ENCODE results near the gene HNRNPUL2.

HNRNPUL2 gene

GRCh38 chr11:62669420-62670161, 57.7 kb downstream of the HNRNPUL2 start:
- H3K79me2 ChIP-seq (ENCODE audit: control insufficient read depth, insufficient read depth, low read length, poor library complexity), result peaks cover 24% of the 10 kb centered on the region
- peaks cover 23% of the 10 kb centered on the region for H3K79me1 ChIP-seq (ENCODE audit: low read length)
- H3K4me2 ChIP-seq (ENCODE audit: low read length), result no peak overlapping the region
- no peak overlapping the region for H2BK12ac ChIP-seq (ENCODE audit: low read length)
- no peak overlapping the region for H3K14ac ChIP-seq (ENCODE audit: low read length)
- no peak overlapping the region for H2BK5ac ChIP-seq (ENCODE audit: low read depth, low read length, poor library complexity)
- no peak overlapping the region for H4K91ac ChIP-seq (ENCODE audit: low read depth, low read length)
- H3K4me3 ChIP-seq (ENCODE audit: low read depth, low read length), result no peak overlapping the region
- peaks cover 13 to 17% of the 10 kb centered on the region in 2 experiments for H3K4me1 ChIP-seq (ENCODE audit: control insufficient read depth in 1 of 2, insufficient read depth in 2 of 2, low read length in 2 of 2)
- H2AK5ac ChIP-seq (ENCODE audit: low read length), result no peak overlapping the region
- no peak overlapping the region for H4K8ac ChIP-seq (ENCODE audit: low read depth, low read length)
- no CpG with 5 or more reads among the region's 4 CpGs for WGBS (ENCODE audit: extremely low coverage, insufficient coverage, insufficient read length)
- no peaks in the 10 kb centered on the region for H3K27me3 ChIP-seq (ENCODE audit: insufficient read depth, low read length)
- no peak overlapping the region for H3K18ac ChIP-seq (ENCODE audit: low read length)
- peaks cover 14 to 20% of the 10 kb centered on the region in 2 experiments for H3K36me3 ChIP-seq (ENCODE audit: control insufficient read depth in 1 of 2, insufficient read depth in 2 of 2, low read length in 2 of 2)
- H2AFZ ChIP-seq (ENCODE audit: insufficient read depth, low read length, poor library complexity), result no peak overlapping the region
- no peak for DNase-seq
- H2BK120ac ChIP-seq (ENCODE audit: insufficient read depth, low read length, poor library complexity), result no peak overlapping the region
- H3K27ac ChIP-seq (ENCODE audit: low read depth, low read length), result no peak overlapping the region
- peak overlapping the region; percentile 8 for H4K12ac ChIP-seq (ENCODE audit: low read depth, low read length)
- H3K9ac ChIP-seq (ENCODE audit: low read length), result no peak overlapping the region
- H3K23ac ChIP-seq (ENCODE audit: low read length), result no peak overlapping the region
- no peaks in the 10 kb centered on the region for H3K9me3 ChIP-seq (ENCODE audit: insufficient read depth, low read depth, low read length)
- no peak overlapping the region for H3K4ac ChIP-seq (ENCODE audit: low read depth, low read length)

- Histone ChIP-seq H4K8ac (ENCODE audit: low read depth, low read length) (no peak overlapping the region), H3K9me3 (ENCODE audit: insufficient read depth, low read depth, low read length) (no peaks in the 10 kb centered on the region), H2BK5ac (ENCODE audit: low read depth, low read length, poor library complexity) (no peak overlapping the region), H3K27ac (ENCODE audit: low read depth, low read length) (no peak overlapping the region), H3K4me3 (ENCODE audit: low read depth, low read length) (no peak overlapping the region), H2BK12ac (ENCODE audit: low read length) (no peak overlapping the region), H3K4me2 (ENCODE audit: low read length) (no peak overlapping the region), H2AK5ac (ENCODE audit: low read length) (no peak overlapping the region), H3K27me3 (ENCODE audit: insufficient read depth, low read length) (no peaks in the 10 kb centered on the region), H4K91ac (ENCODE audit: low read depth, low read length) (no peak overlapping the region), H3K23ac (ENCODE audit: low read length) (no peak overlapping the region), H2AFZ (ENCODE audit: insufficient read depth, low read length, poor library complexity) (no peak overlapping the region), H3K79me1 (ENCODE audit: low read length) (peaks cover 23% of the 10 kb centered on the region), H4K12ac (ENCODE audit: low read depth, low read length) (no peak overlapping the region), H3K4me1 (ENCODE audit: control insufficient read depth in 1 of 2, insufficient read depth in 2 of 2, low read length in 2 of 2) (peaks cover 10 to 12% of the 10 kb centered on the region in 2 experiments), H3K14ac (ENCODE audit: low read length) (no peak overlapping the region), H3K79me2 (ENCODE audit: control insufficient read depth, insufficient read depth, low read length, poor library complexity) (peaks cover 24% of the 10 kb centered on the region), H3K36me3 (ENCODE audit: control insufficient read depth in 1 of 2, insufficient read depth in 2 of 2, low read length in 2 of 2) (peaks cover 11 to 24% of the 10 kb centered on the region in 2 experiments), H3K9ac (ENCODE audit: low read length) (no peak overlapping the region), H2BK120ac (ENCODE audit: insufficient read depth, low read length, poor library complexity) (no peak overlapping the region), H3K18ac (ENCODE audit: low read length) (no peak overlapping the region), H3K4ac (ENCODE audit: low read depth, low read length) (no peak overlapping the region)
- no peak for DNase-seq
- WGBS (ENCODE audit: extremely low coverage, insufficient coverage, insufficient read length), result no CpG with 5 or more reads among the region's 2 CpGs
Measured at GRCh38 chr11:62667460-62667859, 59.8 kb downstream of the HNRNPUL2 start.

DNA sequence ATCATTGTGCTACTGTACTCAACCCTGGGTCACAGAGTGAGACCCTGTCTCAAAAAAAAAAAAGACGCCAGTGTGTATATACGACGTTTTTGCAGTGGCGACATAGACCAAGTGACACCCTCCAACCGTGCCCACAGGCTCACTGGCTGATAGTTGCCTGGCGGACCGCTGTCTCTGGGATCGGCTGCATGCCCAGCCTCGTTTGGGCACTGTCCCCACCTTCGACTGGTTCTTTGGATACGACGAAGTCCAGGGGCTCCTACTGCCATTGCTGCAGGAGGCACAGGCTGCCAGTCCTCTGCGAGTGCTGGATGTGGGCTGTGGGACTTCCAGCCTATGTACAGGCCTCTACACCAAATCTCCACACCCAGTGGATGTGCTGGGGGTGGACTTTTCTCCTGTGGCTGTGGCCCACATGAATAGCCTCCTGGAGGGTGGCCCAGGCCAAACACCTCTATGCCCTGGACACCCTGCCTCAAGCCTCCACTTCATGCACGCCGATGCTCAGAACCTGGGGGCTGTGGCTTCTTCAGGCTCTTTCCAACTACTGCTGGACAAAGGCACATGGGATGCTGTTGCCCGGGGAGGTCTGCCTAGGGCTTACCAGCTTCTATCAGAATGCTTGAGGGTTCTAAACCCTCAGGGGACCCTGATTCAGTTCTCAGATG, 60.9 kb downstream of the HNRNPUL2 start:
- Histone ChIP-seq H3K18ac (ENCODE audit: low read length) (peak overlapping the region; percentile 49), H2BK5ac (ENCODE audit: low read depth, low read length, poor library complexity) (no peak overlapping the region), H3K27ac (ENCODE audit: low read depth, low read length) (no peak overlapping the region), H3K9me3 (ENCODE audit: insufficient read depth, low read depth, low read length) (no peaks in the 10 kb centered on the region), H4K91ac (ENCODE audit: low read depth, low read length) (peak overlapping the region; percentile 75), H3K4me2 (ENCODE audit: low read length) (peak overlapping the region; percentile 68), H3K14ac (ENCODE audit: low read length) (peak overlapping the region; percentile 87), H3K9ac (ENCODE audit: low read length) (no peak overlapping the region), H3K4me1 (ENCODE audit: control insufficient read depth in 1 of 2, insufficient read depth in 2 of 2, low read length in 2 of 2) (peaks cover 10% of the 10 kb centered on the region in 2 experiments), H3K79me1 (ENCODE audit: low read length) (peaks cover 16% of the 10 kb centered on the region), H3K4me3 (ENCODE audit: low read depth, low read length) (peak overlapping the region; percentile 23), H3K27me3 (ENCODE audit: insufficient read depth, low read length) (no peaks in the 10 kb centered on the region), H2AFZ (ENCODE audit: insufficient read depth, low read length, poor library complexity) (no peak overlapping the region), H4K8ac (ENCODE audit: low read depth, low read length) (no peak overlapping the region), H3K4ac (ENCODE audit: low read depth, low read length) (peak overlapping the region; percentile 93), H2BK120ac (ENCODE audit: insufficient read depth, low read length, poor library complexity) (no peak overlapping the region), H3K79me2 (ENCODE audit: control insufficient read depth, insufficient read depth, low read length, poor library complexity) (peaks cover 18% of the 10 kb centered on the region), H4K12ac (ENCODE audit: low read depth, low read length) (peak overlapping the region; percentile 0), H3K36me3 (ENCODE audit: control insufficient read depth in 1 of 2, insufficient read depth in 2 of 2, low read length in 2 of 2) (peaks cover 13 to 28% of the 10 kb centered on the region in 2 experiments), H2BK12ac (ENCODE audit: low read length) (no peak overlapping the region), H3K23ac (ENCODE audit: low read length) (no peak overlapping the region), H2AK5ac (ENCODE audit: low read length) (no peak overlapping the region)
- no peak for DNase-seq
- WGBS (ENCODE audit: extremely low coverage, insufficient coverage, insufficient read length), result no CpG with 5 or more reads among the region's 16 CpGs

DNA sequence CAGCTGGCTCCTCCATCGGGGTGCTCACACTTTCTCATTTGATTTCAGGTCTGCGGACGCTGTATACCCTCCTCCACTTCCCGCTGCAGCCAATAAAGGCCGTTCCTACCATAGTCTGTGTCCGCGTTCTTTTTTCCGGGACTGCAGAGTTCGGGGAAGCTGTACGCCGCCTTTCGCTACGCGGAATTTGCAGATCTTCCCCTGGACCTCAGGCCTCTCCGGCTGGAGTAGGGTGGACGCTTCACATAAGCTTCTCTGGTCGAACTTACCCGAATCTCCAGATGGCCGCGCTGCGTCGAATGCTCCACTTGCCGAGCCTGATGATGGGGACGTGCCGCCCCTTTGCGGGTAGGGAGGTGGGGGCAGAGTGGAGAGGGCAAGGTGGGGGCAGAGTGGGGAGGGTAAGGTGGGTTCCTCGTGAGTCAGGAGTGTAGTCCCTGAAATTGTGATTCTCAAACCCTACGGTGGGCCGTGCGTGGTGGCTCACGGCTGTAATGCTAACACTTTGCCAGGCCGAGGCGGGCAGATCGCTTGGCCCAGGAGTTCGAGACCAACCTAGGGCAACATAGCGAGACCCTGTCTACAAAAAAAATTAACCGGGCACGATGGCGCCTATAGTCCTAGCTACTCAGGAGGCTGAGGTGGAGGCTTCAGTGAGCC, 61.5 kb downstream of the HNRNPUL2 start:
- Histone ChIP-seq H2BK5ac (ENCODE audit: low read depth, low read length, poor library complexity) (peak overlapping the region; percentile 25), H3K27me3 (ENCODE audit: insufficient read depth, low read length) (no peaks in the 10 kb centered on the region), H2AK5ac (ENCODE audit: low read length) (peak overlapping the region; percentile 36), H3K4me1 (ENCODE audit: control insufficient read depth in 1 of 2, insufficient read depth in 2 of 2, low read length in 2 of 2) (peaks cover 10% of the 10 kb centered on the region in 2 experiments), H3K36me3 (ENCODE audit: control insufficient read depth in 1 of 2, insufficient read depth in 2 of 2, low read length in 2 of 2) (peaks cover 13 to 28% of the 10 kb centered on the region in 2 experiments), H4K8ac (ENCODE audit: low read depth, low read length) (peak overlapping the region; percentile 64), H3K4me2 (ENCODE audit: low read length) (peak overlapping the region; percentile 68), H3K18ac (ENCODE audit: low read length) (peak overlapping the region; percentile 85), H3K9ac (ENCODE audit: low read length) (peak overlapping the region; percentile 82), H2AFZ (ENCODE audit: insufficient read depth, low read length, poor library complexity) (no peak overlapping the region), H4K12ac (ENCODE audit: low read depth, low read length) (peak overlapping the region; percentile 81), H3K14ac (ENCODE audit: low read length) (peak overlapping the region; percentile 87), H2BK12ac (ENCODE audit: low read length) (peak overlapping the region; percentile 16), H3K79me2 (ENCODE audit: control insufficient read depth, insufficient read depth, low read length, poor library complexity) (peaks cover 18% of the 10 kb centered on the region), H3K9me3 (ENCODE audit: insufficient read depth, low read depth, low read length) (no peaks in the 10 kb centered on the region), H2BK120ac (ENCODE audit: insufficient read depth, low read length, poor library complexity) (peak overlapping the region; percentile 21), H3K4me3 (ENCODE audit: low read depth, low read length) (peak overlapping the region; percentile 85), H4K91ac (ENCODE audit: low read depth, low read length) (peak overlapping the region; percentile 75), H3K23ac (ENCODE audit: low read length) (no peak overlapping the region), H3K79me1 (ENCODE audit: low read length) (peaks cover 13% of the 10 kb centered on the region), H3K27ac (ENCODE audit: low read depth, low read length) (peak overlapping the region; percentile 66), H3K4ac (ENCODE audit: low read depth, low read length) (peak overlapping the region; percentile 93)
- peak; percentile 29 to 55 for DNase-seq
- no CpG with 5 or more reads among the region's 39 CpGs for WGBS (ENCODE audit: extremely low coverage, insufficient coverage, insufficient read length)

Measured in trophoblast cell (in vitro differentiated cells and primary cell).